ENCODE results near the gene SLC23A1.

Gene SLC23A1

GRCh38 chr5:139417214-139417613, 34.1 kb upstream of the SLC23A1 start:
- TF ChIP-seq SIN3A (IDR thresholded peaks at IDR 0.05; ENCODE audit: borderline replicate concordance, insufficient read depth, low read length) (no peak), FOXP2 (optimal IDR thresholded peaks at IDR 0.05; ENCODE audit: borderline replicate concordance, extremely low read depth, extremely low read length, insufficient read depth) (no peak), POLR2AphosphoS5 (IDR thresholded peaks at IDR 0.05; ENCODE audit: low read depth, low read length) (no peak), REST (IDR thresholded peaks at IDR 0.05; ENCODE audit: insufficient read depth in 1 of 2, low read depth in 2 of 2, low read length in 2 of 2) (no peak), TAF1 (IDR thresholded peaks at IDR 0.05; ENCODE audit: borderline replicate concordance, insufficient read depth, low read length) (no peak)

- TF ChIP-seq TAF1 (IDR thresholded peaks at IDR 0.05; ENCODE audit: borderline replicate concordance, insufficient read depth, low read length) (no peak), FOXP2 (optimal IDR thresholded peaks at IDR 0.05; ENCODE audit: borderline replicate concordance, extremely low read depth, extremely low read length, insufficient read depth) (no peak), POLR2AphosphoS5 (IDR thresholded peaks at IDR 0.05; ENCODE audit: low read depth, low read length) (no peak), SIN3A (IDR thresholded peaks at IDR 0.05; ENCODE audit: borderline replicate concordance, insufficient read depth, low read length) (no peak), REST (IDR thresholded peaks at IDR 0.05; ENCODE audit: insufficient read depth in 1 of 2, low read depth in 2 of 2, low read length in 2 of 2) (no peak)
Observed at GRCh38 chr5:139416651-139417050, 33.6 kb upstream of the SLC23A1 start.

- no peak for TF ChIP-seq FOXP2 (optimal IDR thresholded peaks at IDR 0.05; ENCODE audit: borderline replicate concordance, extremely low read depth, extremely low read length, insufficient read depth)
- TF ChIP-seq TAF1 (IDR thresholded peaks at IDR 0.05; ENCODE audit: borderline replicate concordance, insufficient read depth, low read length), result no peak
- no peak for TF ChIP-seq SIN3A (IDR thresholded peaks at IDR 0.05; ENCODE audit: borderline replicate concordance, insufficient read depth, low read length)
- no peak for TF ChIP-seq POLR2AphosphoS5 (IDR thresholded peaks at IDR 0.05; ENCODE audit: low read depth, low read length)
- no peak for TF ChIP-seq REST (IDR thresholded peaks at IDR 0.05; ENCODE audit: insufficient read depth in 1 of 2, low read depth in 2 of 2, low read length in 2 of 2)
Observed at GRCh38 chr5:139415869-139416268, 32.8 kb upstream of the SLC23A1 start.

- TF ChIP-seq FOXP2 (optimal IDR thresholded peaks at IDR 0.05; ENCODE audit: borderline replicate concordance, extremely low read depth, extremely low read length, insufficient read depth) (no peak), SIN3A (IDR thresholded peaks at IDR 0.05; ENCODE audit: borderline replicate concordance, insufficient read depth, low read length) (no peak), TAF1 (IDR thresholded peaks at IDR 0.05; ENCODE audit: borderline replicate concordance, insufficient read depth, low read length) (no peak), POLR2AphosphoS5 (IDR thresholded peaks at IDR 0.05; ENCODE audit: low read depth, low read length) (no peak), REST (IDR thresholded peaks at IDR 0.05; ENCODE audit: insufficient read depth in 1 of 2, low read depth in 2 of 2, low read length in 2 of 2) (no peak)
Observed at GRCh38 chr5:139415221-139415861, 32.2 kb upstream of the SLC23A1 start.

All from PFSK-1 (cell line).